Heart right ventricle (tissue), 16 donors: ENCODE results near the gene ANP32A. TPM values are rescaled to one million over a fixed set of nuclear protein-coding genes. Genes with fewer than 3 reads are reported as not detected.

Experiments used
- ATAC-seq, 8 donors: fragments of 200-7000 bp; cut with Tn5 transposase; one replicate each; pipeline ENCODE4 v1.9.1; 2020; ENCODE audit warnings: mild to moderate bottlenecking in 8 of 8, moderate library complexity in 8 of 8, moderate number of reproducible peaks in 1 of 8
- DNase-seq, 2 donors: peaks; one replicate each; pipeline ENCODE4 v3.0.0-alpha.2; 2020
- H3K27ac ChIP-seq, 10 donors: fragments of 200-600 bp; sonication (generic) in 2 of 10; one replicate each; pipeline versions ENCODE4 v1.5.0 to v1.8.0; 2020 to 2022; ENCODE audit warnings: mild to moderate bottlenecking in 3 of 10
- H3K27me3 ChIP-seq, 7 donors: fragments of 200-600 bp; one replicate each; pipeline ENCODE4 v1.8.0; 2021 to 2022; ENCODE audit warnings: mild to moderate bottlenecking in 2 of 7
- H3K36me3 ChIP-seq, 9 donors: fragments of 200-600 bp; sonication (generic) in 1 of 9; one replicate each; pipeline versions ENCODE4 v1.5.0 to v1.8.0; 2020 to 2022; ENCODE audit warnings: mild to moderate bottlenecking in 2 of 9
- H3K4me1 ChIP-seq, 9 donors: fragments of 200-600 bp; sonication (generic) in 1 of 9; one replicate each; pipeline versions ENCODE4 v1.5.0 to v1.8.0; 2020 to 2022; ENCODE audit warnings: mild to moderate bottlenecking in 4 of 9
- H3K4me3 ChIP-seq, 10 donors: fragments of 200-600 bp; sonication (generic) in 2 of 10; one replicate each; pipeline versions ENCODE4 v1.5.0 to v1.8.0; 2020 to 2022; ENCODE audit warnings: mild to moderate bottlenecking in 7 of 10, moderate library complexity in 2 of 10
- H3K9me3 ChIP-seq, 11 donors: fragments of 200-600 bp in 10 of 11; sonication (generic) in 2 of 11; one replicate each; pipeline versions ENCODE4 v1.5.0 to v1.8.0; 2013 to 2022; ENCODE audit warnings: mild to moderate bottlenecking in 2 of 11, control low read depth in 1 of 11, moderate library complexity in 1 of 11
- CTCF ChIP-seq, 9 donors: fragments of 200-600 bp; sonication (generic) in 2 of 9; IDR thresholded peaks; one replicate each; pipeline versions ENCODE4 v1.5.0 to v1.8.0; 2021 to 2022; ENCODE audit warnings: antibody characterized with exemption in 9 of 9, mild to moderate bottlenecking in 5 of 9, moderate library complexity in 1 of 9
- WGBS, 2 donors: extraction: QIAGEN DNeasy Blood & Tissue Kit; methylation state at CpG; one replicate each; pipeline ENCODE4 v1.1.7; 2013; ENCODE audit warnings: inconsistent platforms in 1 of 2; 5-methylcytosine and 5-hydroxymethylcytosine counted together
- intact Hi-C, 10 donors: fragments of 100-400 bp; cut with DNase I; formaldehyde crosslinking; loops; one replicate each; pipeline versions ENCODE4 v1.11.1 to v1.14.2; 2022
- polyA plus RNA-seq, 2 donors: library from polyadenylated mRNA; stranded (reverse); fragments of 200-250 nt; gene quantifications; one replicate each; pipeline ENCODE4 v1.2.3, GENCODE V29; 2013
- total RNA-seq, 10 donors: library from RNA; stranded (reverse); fragmentation: NEBNext Ultra II Directional in 3 of 10; extraction: Animal tissue kit (Norgen Biotek cat#: 25700) in 3 of 10; gene quantifications; one replicate each; pipeline versions ENCODE4 v1.2.1 to v1.2.4, GENCODE V29; 2021 to 2023
- donor health status: Arrhythmogenic right ventricular cardiomyopathy.
- donor health status: ischemic (EF 13 %, LVEDD 7.1; RV severe dilation, severe dysfunction).
- donor health status: healthy with polysubstance abuse.
- donor health status: DM: no; HTN: yes; CAD: no.
- donor health status: DM: no; HTN: no; CAD: no.
- donor health status: ischemic (EF 25% LVEDD 6.9; RV normal size, moderate dysfunction).
- donor health status: ischemic (EF 25% LVEDD 5.7; RV mildly dilated, moderate dysfunction).
- donor health status: healthy.
- donor health status: DM: yes; HTN: yes; CAD: no.
- donor health status: Ischemic cardiomyopathy.
- donor health status: ischemic (EF 35%, LVEDD 5.7; RV mildly dilated, moderate dysfunction).
- donor health status: nonischemic (EF 11% LVEDD 7.7; RV severe dilation, severe dysfunction).
- donor health status: DM: yes; HTN: yes; CAD: no.
- donor health status: PGD.
- donor health status: ischemic (EF 29% LVEDD 5.4; RV normal size, mild dysfunction).
- donor health status: nonischemic (EF 23%, LVEDD 6.1; RV moderate dilation, normal function).

Gene ANP32A
- total and polyA plus RNA-seq, 12 donors, result 87.3 to 201 (median 146) TPM

GRCh38 chr15:68785541-68785940 is 35.2 kb downstream of the ANP32A start:
- H3K27ac ChIP-seq, result no peak overlapping the region
- 60 to 64% methylated on average over 5 of the region's 5 CpGs for WGBS, 2 donors
- TF ChIP-seq CTCF (IDR thresholded peaks at IDR 0.05), result no peak
- H3K9me3 ChIP-seq, result no peaks in the 10 kb centered on the region
- peaks cover 0 to 70% (median 35%) of the 10 kb centered on the region in 9 donors for H3K36me3 ChIP-seq
- intact Hi-C loops, result loop anchor here in 5 of 10 donors (5.0 to 10.0 kb wide), 3 partner anchors 42 to 89 kb away; no protein-coding TSS in a partner anchor
- H3K4me3 ChIP-seq, result no peak overlapping the region
- no peaks in the 10 kb centered on the region for H3K27me3 ChIP-seq
- no peak for ATAC-seq
- H3K4me1 ChIP-seq, result peaks cover 29 to 62% (median 54%) of the 10 kb centered on the region in 9 donors
- DNase-seq, result no peak

- 88 to 92% methylated on average over 13 of the region's 13 CpGs for whole genome bisulfite sequencing, 2 donors
- H3K36me3 ChIP-seq, result peaks cover 0 to 84% (median 46%) of the 10 kb centered on the region in 9 donors
- intact Hi-C loops, result loop anchor here in 7 of 10 donors (5.0 to 10.0 kb wide), 6 partner anchors 33 to 93 kb away; partner anchors contain the start of gene ANP32A (in 1 of the 7)
Observed at GRCh38 chr15:68784206-68784605, 36.5 kb downstream of the ANP32A start.

DNA sequence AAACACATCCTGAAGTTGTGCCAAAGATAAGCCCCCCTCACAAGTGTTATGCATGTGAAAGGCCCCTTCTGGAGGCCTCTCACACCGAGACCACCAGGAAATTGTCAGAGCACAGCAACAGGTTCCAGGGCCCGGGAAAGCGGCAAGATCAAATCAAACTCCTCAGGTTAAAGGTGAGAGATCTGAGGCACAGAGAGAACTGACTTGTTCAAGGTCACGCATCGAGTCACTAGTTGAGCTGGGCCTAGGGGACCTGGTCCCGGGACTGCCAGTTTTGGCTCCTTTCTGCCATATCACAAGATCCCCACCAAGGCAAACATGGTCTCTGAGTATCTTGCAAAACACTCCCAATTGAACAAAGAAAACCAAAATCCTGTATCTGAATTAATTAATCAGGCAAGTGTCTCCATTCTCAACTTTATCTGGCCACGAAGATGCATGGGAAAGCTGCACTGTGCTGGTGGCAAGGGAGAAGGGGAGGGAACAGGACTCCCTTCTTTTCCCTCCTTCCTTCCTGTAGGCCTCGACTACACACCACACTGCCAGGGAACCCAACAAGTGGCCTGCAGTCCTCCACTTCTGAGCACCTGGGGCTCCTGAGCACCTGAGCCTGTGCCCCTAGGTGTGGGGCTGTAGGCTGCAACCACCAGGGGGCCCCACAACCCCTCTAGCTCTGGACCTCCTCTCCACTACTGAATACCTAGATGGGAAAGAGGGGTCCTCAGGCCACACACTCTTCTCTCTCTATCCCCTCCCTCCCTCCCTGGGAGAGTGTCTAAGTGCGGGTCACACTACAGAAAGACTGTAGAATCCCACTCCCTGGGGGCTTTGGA is 37.3 kb downstream of the ANP32A start:
- peaks cover 10 to 41% (median 33%) of the 10 kb centered on the region in 9 donors for H3K4me1 ChIP-seq
- H3K4me3 ChIP-seq, result no peak overlapping the region
- ATAC-seq (peak in 6 of 8 donors; percentile 38 to 51 (median 44)), DNase-seq (peak in 1 of 2 donors; percentile 41)
- H3K9me3 ChIP-seq, result no peaks in the 10 kb centered on the region
- H3K27me3 ChIP-seq, result no peaks in the 10 kb centered on the region
- H3K36me3 ChIP-seq, result peaks cover 0 to 91% (median 47%) of the 10 kb centered on the region in 9 donors
- 80 to 83% methylated on average over 9 of the region's 9 CpGs for WGBS, 2 donors
- peak; percentile 37 to 77 (median 66) for TF ChIP-seq CTCF (IDR thresholded peaks at IDR 0.05)
- intact Hi-C loops, result loop anchor here in 7 of 10 donors (5.0 to 10.0 kb wide), 6 partner anchors 34 to 94 kb away; partner anchors contain the start of gene ANP32A (in 1 of the 7)
- H3K27ac ChIP-seq, result peak overlapping the region in 5 of 10 donors; percentile 3 to 90 (median 74)

More at GRCh38 chr15:68784206-68784605, 36.5 kb downstream of the ANP32A start:
- Histone ChIP-seq H3K9me3 (no peaks in the 10 kb centered on the region), H3K4me1 (peaks cover 15 to 49% (median 41%) of the 10 kb centered on the region in 9 donors), H3K27me3 (no peaks in the 10 kb centered on the region), H3K4me3 (no peak overlapping the region), H3K27ac (no peak overlapping the region)
- DNase-seq (no peak), ATAC-seq (no peak)
- no peak for TF ChIP-seq CTCF (IDR thresholded peaks at IDR 0.05)

- TF ChIP-seq CTCF (IDR thresholded peaks at IDR 0.05), result no peak
- peak overlapping the region in 1 of 10 donors; percentile 40 for H3K4me3 ChIP-seq
- H3K27ac ChIP-seq, result peak overlapping the region in 8 of 10 donors; percentile 3 to 90 (median 56)
- H3K36me3 ChIP-seq, result peaks cover 0 to 99% (median 48%) of the 10 kb centered on the region in 9 donors
- intact Hi-C loops, result loop anchor here in 7 of 10 donors (5.0 to 10.0 kb wide), 6 partner anchors 35 to 95 kb away; partner anchors contain the start of gene ANP32A (in 1 of the 7)
- no peaks in the 10 kb centered on the region for H3K9me3 ChIP-seq
- ATAC-seq, result peak in 2 of 8 donors; percentile 2 to 11
- DNase-seq, result no peak
- 76 to 78% methylated on average over 12 of the region's 12 CpGs for WGBS, 2 donors
- no peaks in the 10 kb centered on the region for H3K27me3 ChIP-seq
- H3K4me1 ChIP-seq, result peaks cover 3 to 33% (median 25%) of the 10 kb centered on the region in 9 donors
Observed at GRCh38 chr15:68782589-68783161, 38.0 kb downstream of the ANP32A start.
